Immature natural killer cell (primary cell): ENCODE results near the gene CHST9. TPM values are rescaled to one million over a fixed set of nuclear protein-coding genes. Genes with fewer than 3 reads are reported as not detected.
"Not testable (repeated sequence)": the region's sequence is repeated elsewhere in the genome, so short reads cannot be mapped to it uniquely, and the experiment has no call there.

Experiments
- DNase-seq, 3 donors: peaks; one replicate each; pipeline ENCODE4 v3.0.0; 2022; ENCODE audit warnings: mixed read lengths in 1 of 3
- H3K27ac Mint-ChIP-seq, 6 donors: one replicate each; pipeline ENCODE4 v1.8.0; 2020; ENCODE audit warnings: mixed read lengths in 6 of 6, mild to moderate bottlenecking in 5 of 6, inconsistent platforms in 4 of 6, moderate library complexity in 3 of 6
- H3K27me3 Mint-ChIP-seq, 3 donors: one replicate each; pipeline ENCODE4 v1.8.0; 2020 to 2021; ENCODE audit warnings: low read depth in 3 of 3, mild to moderate bottlenecking in 3 of 3, mixed read lengths in 3 of 3, moderate library complexity in 3 of 3, inconsistent platforms in 1 of 3
- H3K36me3 Mint-ChIP-seq, 3 donors: one replicate each; pipeline ENCODE4 v1.8.0; 2020; ENCODE audit warnings: mixed read lengths in 3 of 3, inconsistent platforms in 2 of 3, mild to moderate bottlenecking in 2 of 3
- H3K4me1 Mint-ChIP-seq, 2 donors: one replicate each; pipeline ENCODE4 v1.8.0; 2020; ENCODE audit warnings: inconsistent platforms in 2 of 2, mild to moderate bottlenecking in 2 of 2, mixed read lengths in 2 of 2, moderate library complexity in 1 of 2
- H3K4me3 Mint-ChIP-seq, 5 donors: one replicate each; pipeline ENCODE4 v1.8.0; 2020; ENCODE audit warnings: mild to moderate bottlenecking in 5 of 5, mixed read lengths in 5 of 5, inconsistent platforms in 3 of 5, moderate library complexity in 3 of 5
- H3K9me3 Mint-ChIP-seq, 6 donors: one replicate each; pipeline ENCODE4 v1.8.0; 2020; ENCODE audit warnings: mild to moderate bottlenecking in 6 of 6, mixed read lengths in 6 of 6, inconsistent platforms in 4 of 6, moderate library complexity in 3 of 6
- polyA plus RNA-seq, 3 donors: library from polyadenylated mRNA; unstranded; fragments of 300-500 nt; fragmentation: Illumina TruSeq; gene quantifications; one replicate each; pipeline ENCODE4 v1.2.3, GENCODE V29; 2021

CHST9 gene
- polyA plus RNA-seq, 3 donors from 2014 or later = not detected

- H3K4me1 Mint-ChIP-seq = no peaks in the 10 kb centered on the region
- H3K9me3 Mint-ChIP-seq = peaks cover 0 to 17% (median 3%) of the 10 kb centered on the region in 6 donors
- H3K27ac Mint-ChIP-seq = no peak overlapping the region
- H3K27me3 Mint-ChIP-seq = peaks cover 0 to 2% (median 2%) of the 10 kb centered on the region in 3 donors
- H3K36me3 Mint-ChIP-seq = no peaks in the 10 kb centered on the region
- no peak overlapping the region for H3K4me3 Mint-ChIP-seq
- DNase-seq = no peak
Observed at GRCh38 chr18:26960911-26961310, 224.2 kb downstream of the CHST9 start.

DNA sequence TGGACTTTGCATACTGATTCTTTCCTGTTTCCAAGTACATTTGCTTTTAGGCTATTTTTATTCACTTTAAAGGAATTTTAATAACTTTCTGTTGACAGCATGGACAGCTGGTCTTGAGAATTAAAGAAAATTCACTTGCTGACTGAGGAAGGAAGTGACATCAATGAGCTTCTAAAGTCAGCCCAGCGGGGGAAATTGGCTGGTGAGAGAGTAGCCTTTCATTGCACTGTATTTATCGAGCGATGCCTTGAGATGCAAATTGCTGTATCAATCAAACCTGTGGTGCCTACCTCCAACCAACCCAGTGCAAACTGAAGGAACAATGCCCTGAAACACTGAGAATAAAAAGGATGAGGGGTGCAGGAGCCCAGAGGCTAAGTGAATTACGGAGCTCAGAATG, 228.2 kb downstream of the CHST9 start:
- peaks cover 0 to 2% (median 2%) of the 10 kb centered on the region in 3 donors for H3K27me3 Mint-ChIP-seq
- no peak overlapping the region for H3K27ac Mint-ChIP-seq
- H3K4me1 Mint-ChIP-seq = no peaks in the 10 kb centered on the region
- no peaks in the 10 kb centered on the region for H3K36me3 Mint-ChIP-seq
- DNase-seq = no peak
- peaks cover 0 to 12% (median 2%) of the 10 kb centered on the region in 6 donors for H3K9me3 Mint-ChIP-seq
- H3K4me3 Mint-ChIP-seq = no peak overlapping the region

- H3K27ac Mint-ChIP-seq = no peak overlapping the region
- H3K9me3 Mint-ChIP-seq = peaks cover 0 to 6% (median 2%) of the 10 kb centered on the region in 6 donors
- no peaks in the 10 kb centered on the region for H3K36me3 Mint-ChIP-seq
- no peak for DNase-seq
- H3K27me3 Mint-ChIP-seq = no peaks in the 10 kb centered on the region
- H3K4me1 Mint-ChIP-seq = no peaks in the 10 kb centered on the region
- H3K4me3 Mint-ChIP-seq = no peak overlapping the region
Observed at GRCh38 chr18:26948703-26949102, 236.4 kb downstream of the CHST9 start.

DNA sequence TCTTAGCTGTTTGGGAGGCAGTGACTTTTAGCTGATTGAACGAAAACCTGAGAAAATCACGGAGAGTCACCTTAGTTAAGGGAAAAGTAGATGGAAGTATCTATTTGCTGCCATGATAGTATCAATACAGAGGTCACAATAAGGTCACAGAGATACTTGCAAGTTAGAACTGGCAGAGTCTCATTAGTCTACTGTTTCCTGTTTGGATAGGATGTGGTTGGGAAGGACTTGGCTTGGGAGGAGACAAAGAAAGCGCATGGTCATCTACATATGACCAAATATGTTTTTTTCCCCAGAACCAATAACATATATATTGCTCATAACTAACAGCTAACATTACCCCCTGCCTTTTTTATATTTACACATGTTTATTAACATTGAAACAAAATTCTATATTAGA, 241.2 kb downstream of the CHST9 start:
- Mint-ChIP-seq H3K27ac (no peak overlapping the region), H3K9me3 (peaks cover 0 to 15% (median 5%) of the 10 kb centered on the region in 6 donors), H3K4me3 (no peak overlapping the region), H3K36me3 (no peaks in the 10 kb centered on the region), H3K4me1 (no peaks in the 10 kb centered on the region), H3K27me3 (no peaks in the 10 kb centered on the region)
- DNase-seq = no peak

- Mint-ChIP-seq H3K36me3 (no peaks in the 10 kb centered on the region), H3K9me3 (peaks cover 0 to 15% (median 5%) of the 10 kb centered on the region in 6 donors), H3K27ac (no peak overlapping the region), H3K4me1 (no peaks in the 10 kb centered on the region), H3K27me3 (no peaks in the 10 kb centered on the region), H3K4me3 (no peak overlapping the region)
- no peak for DNase-seq
Observed at GRCh38 chr18:26941584-26941983, 243.5 kb downstream of the CHST9 start.

GRCh38 chr18:26940744-26941398, 244.2 kb downstream of the CHST9 start:
- Mint-ChIP-seq H3K27ac (no peak overlapping the region), H3K27me3 (no peaks in the 10 kb centered on the region), H3K4me3 (no peak overlapping the region), H3K9me3 (peaks cover 0 to 15% (median 2%) of the 10 kb centered on the region in 6 donors), H3K36me3 (no peaks in the 10 kb centered on the region), H3K4me1 (no peaks in the 10 kb centered on the region)
- DNase-seq = no peak

DNA sequence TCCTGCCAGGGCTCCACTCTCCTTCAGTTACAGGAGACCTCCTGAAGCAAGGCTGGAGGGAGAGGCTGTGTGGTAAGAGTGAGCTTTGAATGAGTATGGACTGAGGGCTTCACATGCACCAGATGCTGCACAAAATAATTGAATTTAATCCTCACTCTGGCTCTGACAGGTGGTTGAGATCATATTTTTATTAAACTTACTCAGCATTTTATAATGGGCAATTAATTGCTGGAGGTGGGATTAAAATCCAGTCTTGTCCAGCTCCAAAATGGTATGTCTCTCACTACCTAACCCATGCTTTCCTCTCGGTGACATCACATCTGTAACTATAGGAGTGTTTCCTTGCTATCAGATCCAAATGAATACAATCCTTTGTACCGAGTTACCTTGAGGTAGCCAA, 253.4 kb downstream of the CHST9 start:
- Mint-ChIP-seq H3K9me3 (peaks cover 0 to 31% (median 3%) of the 10 kb centered on the region in 6 donors), H3K27me3 (peaks cover 0 to 1% (median 0%) of the 10 kb centered on the region in 3 donors), H3K36me3 (no peaks in the 10 kb centered on the region), H3K4me1 (no peaks in the 10 kb centered on the region), H3K27ac (no peak overlapping the region), H3K4me3 (no peak overlapping the region)
- no peak for DNase-seq

- Mint-ChIP-seq H3K36me3 (no peaks in the 10 kb centered on the region), H3K4me3 (no peak overlapping the region), H3K27me3 (peaks cover 0 to 1% (median 0%) of the 10 kb centered on the region in 3 donors), H3K9me3 (peaks cover 2 to 31% (median 3%) of the 10 kb centered on the region in 6 donors), H3K27ac (no peak overlapping the region), H3K4me1 (no peaks in the 10 kb centered on the region)
- no peak for DNase-seq
Observed at GRCh38 chr18:26930630-26931029, 254.5 kb downstream of the CHST9 start.

DNA sequence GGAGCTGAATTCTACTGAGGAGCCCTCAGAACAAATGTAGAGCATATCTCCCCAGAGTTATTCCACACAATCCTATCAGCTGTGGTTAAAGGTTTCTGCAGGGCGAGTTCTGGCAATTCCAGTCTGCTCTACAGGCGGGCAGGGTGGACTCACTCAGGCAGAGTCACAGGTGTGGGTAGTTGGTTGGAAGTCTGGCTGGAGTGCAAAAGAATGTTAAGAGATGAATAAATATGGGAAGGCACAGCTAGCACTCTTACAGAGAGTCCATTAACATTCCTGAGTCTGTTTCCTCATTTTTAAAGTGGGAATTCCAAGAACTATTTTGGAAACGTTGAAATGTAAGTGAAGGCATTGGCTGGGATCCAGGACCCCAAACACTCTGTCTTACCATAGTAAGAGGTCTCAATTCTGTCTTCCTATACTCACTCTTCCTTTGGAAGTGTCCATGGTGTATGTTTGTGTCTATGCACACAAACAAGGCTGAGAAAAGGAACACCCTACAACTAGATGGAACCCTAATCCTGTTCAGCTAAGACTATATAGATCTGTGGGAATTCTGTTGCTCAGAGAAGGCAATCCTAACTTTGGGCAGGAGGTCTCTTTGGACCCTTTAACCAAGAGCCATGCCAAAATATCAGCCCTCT, 256.3 kb downstream of the CHST9 start:
- Mint-ChIP-seq H3K36me3 (no peaks in the 10 kb centered on the region), H3K4me1 (no peaks in the 10 kb centered on the region), H3K4me3 (no peak overlapping the region), H3K27ac (no peak overlapping the region), H3K27me3 (no peaks in the 10 kb centered on the region), H3K9me3 (peaks cover 2 to 25% (median 5%) of the 10 kb centered on the region in 6 donors)
- DNase-seq = no peak

DNA sequence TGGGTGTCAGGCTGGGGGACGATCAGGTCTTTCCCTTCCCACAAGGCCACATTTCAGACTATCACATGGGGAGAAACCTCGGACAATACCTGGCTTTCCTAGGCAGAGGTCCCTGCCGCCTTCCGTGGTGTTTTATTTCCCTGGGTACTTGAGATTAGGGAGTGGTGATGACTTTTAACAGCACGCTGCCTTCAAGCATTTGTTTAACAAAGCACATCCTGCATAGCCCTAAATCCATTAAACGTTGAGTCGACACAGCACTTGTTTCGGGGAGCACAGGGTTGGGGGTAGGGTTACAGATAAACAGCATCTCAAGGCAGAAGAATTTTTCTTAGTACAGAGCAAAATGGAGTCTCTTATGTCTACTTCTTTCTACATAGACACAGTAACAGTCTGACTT, 257.3 kb downstream of the CHST9 start:
- not testable (repeated sequence) for H3K27ac Mint-ChIP-seq, H3K4me3 Mint-ChIP-seq, H3K36me3 Mint-ChIP-seq, DNase-seq, H3K27me3 Mint-ChIP-seq, H3K4me1 Mint-ChIP-seq
- H3K9me3 Mint-ChIP-seq = peaks cover 2 to 30% (median 5%) of the 10 kb centered on the region in 6 donors

DNA sequence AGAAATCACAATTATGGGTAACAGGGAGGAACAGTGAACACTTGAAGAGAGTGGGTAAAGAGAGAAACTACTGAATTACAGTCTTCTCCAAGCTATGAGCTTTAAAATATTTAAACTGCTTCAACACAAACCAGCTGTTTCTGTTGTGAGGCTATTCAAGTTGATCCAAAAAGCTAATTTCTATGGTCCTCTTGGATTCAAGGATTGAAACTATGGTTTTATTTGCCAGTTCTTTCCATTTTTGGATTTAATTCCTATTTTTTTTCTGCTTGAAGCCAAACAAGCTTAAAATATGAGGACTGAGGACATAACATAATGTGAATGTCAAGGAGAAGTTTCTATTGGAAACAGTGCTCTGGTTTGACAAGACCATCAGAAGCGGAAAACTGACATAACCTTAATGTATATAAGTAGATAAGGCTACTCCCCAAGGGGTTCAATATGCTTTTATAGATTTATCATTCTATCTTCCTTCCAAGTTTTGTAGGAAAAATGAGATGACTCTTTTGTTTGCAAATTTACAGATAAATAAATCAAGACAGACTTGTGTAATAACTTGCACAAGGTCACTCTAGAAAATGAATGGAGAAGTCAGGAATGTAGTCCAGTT, 258.9 kb downstream of the CHST9 start:
- no peaks in the 10 kb centered on the region for H3K4me1 Mint-ChIP-seq
- H3K9me3 Mint-ChIP-seq = peaks cover 2 to 32% (median 5%) of the 10 kb centered on the region in 6 donors
- H3K27ac Mint-ChIP-seq = no peak overlapping the region
- H3K36me3 Mint-ChIP-seq = no peaks in the 10 kb centered on the region
- no peaks in the 10 kb centered on the region for H3K27me3 Mint-ChIP-seq
- DNase-seq = no peak
- H3K4me3 Mint-ChIP-seq = no peak overlapping the region

GRCh38 chr18:26925313-26925712, 259.8 kb downstream of the CHST9 start:
- no peak for DNase-seq
- no peaks in the 10 kb centered on the region for H3K4me1 Mint-ChIP-seq
- no peaks in the 10 kb centered on the region for H3K27me3 Mint-ChIP-seq
- peaks cover 2 to 33% (median 5%) of the 10 kb centered on the region in 6 donors for H3K9me3 Mint-ChIP-seq
- no peak overlapping the region for H3K4me3 Mint-ChIP-seq
- no peaks in the 10 kb centered on the region for H3K36me3 Mint-ChIP-seq
- no peak overlapping the region for H3K27ac Mint-ChIP-seq

GRCh38 chr18:26922313-26922712, 262.8 kb downstream of the CHST9 start:
- no peaks in the 10 kb centered on the region for H3K4me1 Mint-ChIP-seq
- peaks cover 4 to 29% (median 8%) of the 10 kb centered on the region in 6 donors for H3K9me3 Mint-ChIP-seq
- DNase-seq = no peak
- H3K27ac Mint-ChIP-seq = no peak overlapping the region
- peaks cover 0 to 3% (median 0%) of the 10 kb centered on the region in 3 donors for H3K27me3 Mint-ChIP-seq
- no peaks in the 10 kb centered on the region for H3K36me3 Mint-ChIP-seq
- H3K4me3 Mint-ChIP-seq = no peak overlapping the region

- no peak overlapping the region for H3K4me3 Mint-ChIP-seq
- H3K9me3 Mint-ChIP-seq = peaks cover 2 to 29% (median 8%) of the 10 kb centered on the region in 6 donors
- DNase-seq = no peak
- no peaks in the 10 kb centered on the region for H3K36me3 Mint-ChIP-seq
- H3K27me3 Mint-ChIP-seq = peaks cover 0 to 3% (median 0%) of the 10 kb centered on the region in 3 donors
- no peak overlapping the region for H3K27ac Mint-ChIP-seq
- H3K4me1 Mint-ChIP-seq = no peaks in the 10 kb centered on the region
Observed at GRCh38 chr18:26920644-26921043, 264.5 kb downstream of the CHST9 start.
